ENCODE data around the gene HLCS. TPM values are rescaled to one million over a fixed set of nuclear protein-coding genes. Genes with fewer than 3 reads are reported as not detected.

Gene HLCS
- total RNA-seq, 1 experiment from 2014 or later = 24.4 TPM

DNA sequence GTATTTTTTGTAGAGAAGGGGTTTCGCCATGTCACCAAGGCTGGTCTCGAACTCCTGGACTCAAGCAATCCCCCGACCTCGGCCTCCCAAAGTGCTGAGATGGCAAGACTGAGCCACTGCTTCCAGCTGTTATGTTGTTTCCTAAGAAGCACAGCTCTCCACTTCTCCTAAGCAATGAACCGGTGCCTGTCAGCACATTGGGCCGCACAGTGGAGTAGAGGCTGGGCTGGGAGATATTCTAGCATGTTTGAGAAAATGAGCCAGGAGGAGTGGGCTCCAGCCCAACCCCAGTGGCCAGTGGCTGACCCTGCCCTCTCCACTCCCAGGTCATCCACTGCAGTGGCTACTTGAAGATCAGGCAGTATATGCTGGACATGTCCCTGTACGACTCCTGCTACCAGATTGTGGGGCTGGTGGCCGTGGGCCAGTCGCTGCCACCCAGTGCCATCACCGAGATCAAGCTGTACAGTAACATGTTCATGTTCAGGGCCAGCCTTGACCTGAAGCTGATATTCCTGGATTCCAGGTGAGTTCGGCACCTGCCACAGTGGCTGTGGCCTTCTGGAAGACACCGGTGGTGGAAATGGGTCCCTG, 240.6 kb downstream of the HLCS start:
- no peak for DNase-seq (ENCODE audit: low read depth)

DNA sequence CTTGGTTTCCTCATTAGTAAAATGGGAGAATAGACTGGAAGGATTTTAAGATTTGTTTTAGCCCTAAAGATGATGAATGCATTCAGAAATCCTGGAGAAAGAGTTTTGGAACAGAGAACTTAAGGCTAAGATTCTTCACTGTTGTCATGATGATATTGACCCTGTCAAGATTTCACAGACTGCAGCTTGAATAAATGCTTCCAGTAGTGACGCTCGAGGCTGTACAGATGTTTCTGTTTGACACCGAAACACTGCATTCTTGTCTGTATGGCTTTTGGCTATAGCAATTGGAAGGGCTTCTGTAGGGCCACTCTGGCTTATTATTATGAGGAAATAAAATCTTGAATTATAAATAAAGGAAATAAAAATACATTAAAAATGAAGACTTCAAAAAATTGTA, 241.8 kb downstream of the HLCS start:
- no peak for DNase-seq (ENCODE audit: low read depth)

DNA sequence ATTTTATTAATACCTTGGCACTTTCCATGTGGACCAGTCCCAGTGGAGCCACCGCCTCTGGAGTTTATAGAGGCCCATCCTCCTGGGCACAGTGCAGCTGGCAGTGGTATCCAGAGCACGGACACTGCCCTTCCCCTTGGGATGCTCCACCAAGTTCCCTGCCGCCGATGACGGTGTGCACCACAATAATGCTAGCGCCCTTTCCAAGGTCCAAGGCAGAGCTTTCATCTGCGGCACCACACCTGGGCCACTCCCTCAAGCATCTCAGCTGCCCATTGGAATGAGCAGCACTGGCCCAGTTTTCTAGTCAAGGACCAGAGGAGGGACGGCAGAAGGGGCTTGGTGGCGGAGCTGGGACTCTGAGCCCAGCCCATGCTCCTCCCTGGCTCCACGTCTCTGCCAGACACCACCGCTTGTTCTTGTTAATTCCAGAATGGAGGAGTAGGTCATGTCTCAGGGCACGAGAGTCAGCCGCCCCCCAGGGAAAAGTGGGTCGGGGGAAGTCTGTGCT, 243.0 kb downstream of the HLCS start:
- no peak for DNase-seq (ENCODE audit: low read depth)

DNA sequence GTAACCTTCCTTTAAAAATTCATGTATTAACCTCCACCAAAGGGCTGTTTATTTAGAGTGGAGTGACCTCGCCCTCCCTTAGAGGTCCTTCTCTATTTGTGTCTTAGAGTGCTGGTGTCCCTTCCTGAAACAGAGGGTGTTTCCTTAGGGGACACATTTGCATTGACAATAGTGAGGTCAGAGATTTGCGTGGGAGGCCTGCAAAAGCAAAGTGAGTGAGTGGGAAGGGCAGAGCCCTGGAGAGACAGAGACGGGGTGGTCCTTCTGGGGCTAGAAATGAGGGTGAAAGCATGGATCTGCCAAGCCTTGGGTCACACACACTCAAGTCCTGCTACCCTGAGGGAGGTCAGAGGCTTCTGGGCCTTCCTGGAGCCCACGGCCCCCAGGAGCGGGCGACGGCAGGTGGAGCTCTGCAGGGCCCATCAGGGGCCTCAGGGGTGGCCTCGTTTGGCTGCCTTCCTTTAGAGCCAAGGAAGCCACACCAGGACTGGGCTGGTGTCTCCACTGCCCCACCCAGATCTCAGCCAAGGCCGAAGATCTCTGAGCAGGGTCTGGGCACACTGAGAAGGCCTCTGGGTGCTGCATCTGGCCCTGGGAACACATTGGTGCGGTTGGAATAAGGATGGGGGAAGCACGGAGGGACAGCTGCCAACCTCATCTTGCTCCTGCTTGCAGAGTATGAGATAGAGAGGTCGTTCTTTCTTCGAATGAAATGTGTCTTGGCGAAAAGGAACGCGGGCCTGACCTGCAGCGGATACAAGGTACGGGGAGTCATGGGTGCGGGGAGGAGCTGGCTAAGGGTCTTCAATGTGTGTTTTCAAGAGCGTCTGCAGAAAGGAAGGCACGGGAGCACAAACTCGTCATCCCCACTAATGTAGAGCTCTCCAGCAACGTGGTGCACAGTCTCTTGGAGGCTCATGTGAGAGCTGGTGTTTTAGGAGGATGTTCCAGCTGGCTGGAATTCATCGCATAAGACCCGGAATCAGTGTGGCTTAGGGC, 243.8 kb downstream of the HLCS start:
- no peak for DNase-seq (ENCODE audit: low read depth)

DNA sequence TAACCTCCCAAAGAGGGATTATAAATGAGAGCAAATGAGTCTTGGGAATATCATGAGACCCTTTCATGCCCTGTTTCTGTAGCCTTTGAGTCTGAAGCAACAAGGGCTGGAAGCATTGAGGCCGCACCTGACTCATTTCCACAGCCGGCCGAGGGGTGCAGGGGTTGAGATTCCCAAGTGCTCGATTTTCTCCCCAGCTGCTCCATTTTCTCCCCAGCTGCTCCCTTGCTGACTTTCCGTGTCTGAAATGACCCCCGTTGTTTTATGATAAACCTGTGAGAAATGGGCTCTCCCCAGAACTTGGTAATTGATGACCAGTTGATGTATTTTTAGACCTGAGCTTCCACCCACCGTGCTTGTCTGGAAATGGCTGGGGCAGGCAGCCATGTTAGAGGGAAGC, 244.7 kb downstream of the HLCS start:
- no peak for DNase-seq (ENCODE audit: low read depth)

DNA sequence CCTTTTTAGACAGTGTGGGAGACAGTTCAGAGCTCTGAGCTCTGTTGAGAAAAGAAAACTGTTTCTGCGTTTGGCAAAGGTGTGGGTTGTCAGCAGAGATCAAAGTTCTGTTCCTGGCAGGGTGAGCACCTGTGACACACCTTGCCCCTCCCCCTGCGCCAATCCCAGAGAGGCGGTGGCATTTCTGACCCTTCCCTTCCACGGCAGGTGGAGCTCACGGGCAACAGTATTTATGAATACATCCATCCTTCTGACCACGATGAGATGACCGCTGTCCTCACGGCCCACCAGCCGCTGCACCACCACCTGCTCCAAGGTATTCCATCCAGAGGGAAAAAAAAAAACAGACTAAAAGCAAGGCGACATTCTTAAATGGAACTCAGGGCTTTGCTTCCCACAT, 246.9 kb downstream of the HLCS start:
- DNase-seq (ENCODE audit: low read depth) = no peak

DNA sequence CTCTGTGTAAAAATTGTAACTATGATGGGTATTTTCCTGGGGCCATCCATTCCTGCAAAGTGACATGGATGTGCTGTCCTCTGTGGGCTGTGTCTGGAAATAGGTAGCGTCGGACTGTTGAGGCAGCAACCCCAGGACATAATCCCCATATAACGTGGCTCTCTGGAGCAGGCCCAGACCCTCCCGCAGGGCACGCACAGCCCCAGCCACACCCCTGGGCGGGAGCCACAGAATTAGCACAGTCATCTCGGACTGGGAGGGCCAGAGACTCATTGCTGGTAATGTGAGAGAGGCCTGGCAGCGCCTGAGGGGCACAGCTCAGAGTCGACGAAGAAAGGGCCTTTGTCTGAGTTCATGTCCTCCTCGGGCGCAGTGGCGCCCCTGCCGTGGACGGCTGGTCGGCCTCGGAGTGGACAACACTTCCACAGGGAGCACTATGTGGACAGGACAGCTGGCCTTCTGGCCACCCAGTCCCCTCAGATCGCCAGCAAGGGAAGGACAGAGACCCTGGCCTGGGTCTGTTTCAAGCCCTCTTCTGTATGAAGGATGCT, 247.4 kb downstream of the HLCS start:
- no peak for DNase-seq (ENCODE audit: low read depth)

DNA sequence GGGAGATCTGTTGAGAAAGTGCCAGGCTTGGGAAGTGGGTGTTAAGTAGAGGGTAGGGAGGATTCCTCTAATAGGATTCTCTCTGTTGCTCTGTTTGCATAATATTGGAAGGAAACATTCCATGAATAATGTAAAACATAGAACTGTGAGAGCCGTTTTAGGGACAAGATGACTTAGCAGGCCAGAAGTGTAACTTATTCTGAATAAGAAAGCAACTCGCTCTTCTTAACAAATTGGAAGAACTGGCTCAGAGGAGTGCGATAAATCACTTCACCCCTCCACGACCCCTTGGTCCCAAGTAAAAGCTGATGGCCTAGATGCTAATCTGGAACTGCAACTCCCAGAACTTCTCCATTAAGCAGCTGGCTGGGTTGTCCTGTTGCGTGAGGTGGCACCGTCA, 248.5 kb downstream of the HLCS start:
- DNase-seq (ENCODE audit: low read depth) = no peak

DNA sequence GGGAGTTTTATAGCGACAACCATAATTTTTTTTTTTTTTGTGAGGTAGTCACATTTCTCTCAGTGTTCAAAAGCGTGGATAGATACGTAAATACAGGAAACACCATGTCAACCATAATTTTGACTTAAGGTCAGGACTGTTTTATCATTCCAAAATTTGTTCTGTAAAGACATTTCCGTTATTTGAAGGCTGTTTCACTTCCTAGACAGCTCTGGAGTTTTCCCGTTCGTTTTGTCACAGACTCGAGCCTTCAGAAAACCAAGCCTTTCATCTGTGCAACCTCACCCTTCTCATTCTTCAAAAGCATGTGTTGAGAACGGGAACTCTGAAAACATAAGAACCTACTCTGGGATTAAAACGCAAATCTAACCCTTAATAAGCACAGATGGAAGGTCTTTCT, 249.6 kb downstream of the HLCS start:
- no peak for DNase-seq (ENCODE audit: low read depth)

DNA sequence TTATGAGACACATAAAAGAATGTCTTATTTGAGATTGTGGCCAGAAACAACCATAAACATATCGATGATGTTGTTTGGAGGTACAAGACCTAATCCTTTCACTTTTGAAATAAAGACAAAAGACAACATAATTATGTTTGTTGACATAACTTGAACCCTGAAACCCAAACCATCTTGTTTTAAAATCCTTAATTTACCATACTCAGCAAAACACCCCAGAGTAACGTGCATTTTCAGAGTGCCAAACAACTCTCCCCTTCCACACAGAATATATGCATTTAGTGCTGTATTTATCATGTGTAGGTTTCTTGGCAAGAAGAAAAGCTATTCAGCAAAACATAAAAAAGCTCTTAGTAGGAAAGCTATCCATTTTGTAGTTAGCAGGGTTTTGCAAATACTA, 250.1 kb downstream of the HLCS start:
- DNase-seq (ENCODE audit: low read depth) = no peak

DNA sequence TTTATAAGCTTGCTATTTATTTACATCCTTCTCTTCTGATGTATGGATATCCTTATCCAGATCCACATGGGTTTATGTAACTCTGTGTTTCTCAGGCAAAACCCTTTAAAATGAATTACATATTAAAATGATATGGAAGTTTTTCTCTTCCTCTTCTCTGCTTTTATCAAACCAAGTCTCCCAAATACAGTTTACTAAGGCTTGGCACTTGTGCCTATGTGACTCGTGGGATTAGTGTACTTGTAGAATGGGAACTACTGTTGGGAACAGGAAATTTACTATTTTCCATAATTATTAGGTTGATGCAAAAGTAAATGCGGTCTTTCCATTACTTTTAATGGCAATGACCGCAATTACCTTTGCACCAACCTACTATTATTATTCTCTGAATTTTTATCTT, 252.7 kb downstream of the HLCS start:
- no peak for DNase-seq (ENCODE audit: low read depth)

DNA sequence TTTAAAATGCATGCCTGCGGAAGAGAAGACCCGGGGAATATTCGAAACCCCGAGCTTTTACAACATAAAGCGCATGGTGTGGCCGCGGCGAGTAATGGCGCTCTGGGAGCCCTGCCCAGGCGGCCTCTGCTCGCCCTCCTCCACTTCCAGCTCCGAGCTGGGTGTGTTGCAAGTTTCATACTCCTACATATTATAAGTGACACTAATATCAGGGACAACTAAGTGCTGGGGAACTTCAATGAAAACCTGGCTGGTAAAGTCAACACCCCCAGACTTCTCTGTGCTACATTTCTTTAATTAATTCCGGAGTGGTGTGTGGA, 255.8 kb downstream of the HLCS start:
- no peak for DNase-seq (ENCODE audit: low read depth)

DNA sequence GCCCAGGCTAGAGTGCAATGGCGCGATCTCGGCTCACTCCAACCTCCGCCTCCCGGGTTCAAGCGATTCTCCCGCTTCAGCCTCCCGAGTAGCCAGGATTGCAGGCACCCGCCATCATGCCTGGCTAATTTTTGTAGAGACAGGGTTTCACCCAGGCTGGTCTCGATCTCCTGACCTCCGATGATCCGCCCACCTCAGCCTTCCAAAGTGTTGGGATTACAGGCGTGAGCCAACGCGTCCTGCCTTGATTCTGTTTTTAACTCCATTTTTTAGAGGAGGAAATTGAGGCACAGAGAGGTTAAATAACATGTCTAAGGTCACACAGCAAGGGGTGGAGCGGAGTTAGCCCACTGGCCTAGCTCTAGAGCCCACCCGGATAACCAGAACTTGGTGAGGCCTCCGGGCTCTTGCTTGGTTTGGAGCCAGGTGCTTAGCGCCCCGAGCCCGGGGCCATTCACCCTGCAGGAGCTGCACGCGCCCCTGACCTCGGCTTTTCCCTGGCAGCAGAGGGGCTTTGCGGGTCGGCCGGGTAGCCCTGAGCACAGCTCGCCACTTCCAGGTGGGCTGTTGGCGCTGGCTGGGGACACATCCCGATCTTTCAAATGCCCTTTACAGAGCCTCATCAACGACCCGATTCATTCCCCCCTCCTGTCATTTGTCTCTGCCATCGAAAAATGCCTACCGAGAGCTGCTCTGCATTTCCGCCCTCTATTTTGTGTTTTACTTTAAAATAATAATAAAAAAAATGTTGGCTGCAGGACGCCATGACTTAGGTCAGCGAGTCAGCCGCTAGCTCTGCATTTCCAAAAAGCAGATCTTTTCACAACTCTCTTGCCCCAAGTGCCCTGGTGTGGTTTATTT, 256.4 kb downstream of the HLCS start:
- no peak for DNase-seq (ENCODE audit: low read depth)

DNA sequence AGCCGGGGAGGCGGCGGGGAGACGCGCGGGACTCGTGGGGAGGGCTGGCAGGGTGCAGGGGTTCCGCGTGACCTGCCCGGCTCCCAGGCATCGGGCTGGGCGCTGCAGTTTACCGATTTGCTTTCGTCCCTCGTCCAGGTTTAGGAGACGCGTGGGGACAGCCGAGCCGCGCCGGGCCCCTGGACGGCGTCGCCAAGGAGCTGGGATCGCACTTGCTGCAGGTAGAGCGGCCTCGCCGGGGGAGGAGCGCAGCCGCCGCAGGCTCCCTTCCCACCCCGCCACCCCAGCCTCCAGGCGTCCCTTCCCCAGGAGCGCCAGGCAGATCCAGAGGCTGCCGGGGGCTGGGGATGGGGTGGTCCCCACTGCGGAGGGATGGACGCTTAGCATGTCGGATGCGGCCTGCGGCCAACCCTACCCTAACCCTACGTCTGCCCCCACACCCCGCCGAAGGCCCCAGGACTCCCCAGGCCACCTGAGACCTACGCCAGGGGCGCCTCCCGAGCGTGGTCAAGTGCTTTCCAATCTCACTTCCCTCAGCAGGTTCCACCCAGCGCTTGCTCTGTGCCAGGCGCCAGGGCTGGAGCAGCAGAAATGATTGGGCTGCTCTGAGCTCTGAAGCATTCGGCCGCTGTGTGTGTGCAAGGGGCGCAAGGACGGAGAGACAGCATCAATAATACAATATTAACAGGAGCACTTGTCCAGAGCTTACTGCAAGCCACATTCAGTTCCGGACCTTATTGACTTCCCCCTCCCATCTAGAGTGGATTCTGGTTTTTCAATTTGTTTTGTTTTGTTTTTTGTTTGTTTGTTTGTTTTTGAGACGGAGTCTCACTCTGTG, 257.2 kb downstream of the HLCS start:
- DNase-seq (ENCODE audit: low read depth) = no peak

DNA sequence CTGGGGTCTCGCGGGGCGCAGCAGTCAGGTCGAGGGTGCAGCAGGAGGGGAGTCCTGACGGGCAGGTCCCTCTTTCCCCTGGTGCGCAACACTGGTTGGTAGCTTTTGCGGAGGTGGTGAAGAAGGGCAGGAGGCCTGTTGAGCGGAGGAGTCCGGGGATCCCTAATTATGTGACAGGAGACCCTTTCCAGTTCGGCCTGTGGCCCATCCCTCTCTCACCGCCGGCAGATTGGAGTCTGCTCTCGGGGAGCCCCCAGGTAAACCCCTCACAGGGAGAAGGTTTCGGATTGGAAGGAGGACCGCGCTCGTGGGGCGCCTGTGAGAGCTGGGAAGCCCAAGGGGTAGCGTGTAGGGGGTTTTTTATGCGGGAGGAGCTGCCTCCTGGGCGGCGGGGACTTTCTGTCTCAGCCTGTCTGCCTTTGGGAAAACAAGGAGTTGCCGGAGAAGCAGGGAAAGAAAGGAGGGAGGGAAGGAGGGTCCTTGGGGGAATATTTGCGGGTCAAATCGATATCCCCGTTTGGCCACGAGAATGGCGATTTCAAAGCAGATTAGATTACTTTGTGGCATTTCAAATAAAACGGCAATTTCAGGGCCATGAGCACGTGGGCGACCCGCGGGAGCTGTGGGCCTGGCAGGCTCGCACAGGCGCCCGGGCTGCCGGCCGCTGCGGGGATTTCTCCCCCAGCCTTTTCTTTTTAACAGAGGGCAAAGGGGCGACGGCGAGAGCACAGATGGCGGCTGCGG, 258.0 kb downstream of the HLCS start:
- DNase-seq (ENCODE audit: low read depth) = no peak

DNA sequence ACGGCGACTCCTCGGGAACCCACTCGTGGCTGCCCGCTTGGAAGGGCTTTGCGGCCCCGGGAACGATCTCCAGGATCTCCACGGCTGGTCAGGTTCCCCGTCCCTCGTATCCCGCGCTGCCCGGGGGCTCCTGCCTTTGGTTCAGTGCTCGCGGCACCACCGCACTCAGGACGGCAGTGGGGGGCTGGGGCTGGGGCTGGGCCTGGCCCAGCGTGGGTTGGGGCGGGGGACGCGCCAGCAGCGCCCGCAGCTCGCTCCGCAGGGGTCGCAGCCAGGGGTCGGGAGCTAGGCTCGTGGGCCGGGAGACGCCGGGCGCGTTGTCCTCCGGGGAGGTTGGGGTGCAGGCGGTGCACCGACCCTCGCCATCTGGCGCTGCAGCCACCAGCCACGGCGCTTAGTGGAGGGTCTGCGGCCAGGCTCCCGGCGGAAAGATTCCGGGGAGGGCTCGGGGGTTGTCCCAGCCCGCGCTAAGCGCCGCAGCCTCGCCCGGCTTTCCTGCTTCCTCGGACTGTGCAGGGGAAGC, 258.6 kb downstream of the HLCS start:
- no peak for DNase-seq (ENCODE audit: low read depth)

DNA sequence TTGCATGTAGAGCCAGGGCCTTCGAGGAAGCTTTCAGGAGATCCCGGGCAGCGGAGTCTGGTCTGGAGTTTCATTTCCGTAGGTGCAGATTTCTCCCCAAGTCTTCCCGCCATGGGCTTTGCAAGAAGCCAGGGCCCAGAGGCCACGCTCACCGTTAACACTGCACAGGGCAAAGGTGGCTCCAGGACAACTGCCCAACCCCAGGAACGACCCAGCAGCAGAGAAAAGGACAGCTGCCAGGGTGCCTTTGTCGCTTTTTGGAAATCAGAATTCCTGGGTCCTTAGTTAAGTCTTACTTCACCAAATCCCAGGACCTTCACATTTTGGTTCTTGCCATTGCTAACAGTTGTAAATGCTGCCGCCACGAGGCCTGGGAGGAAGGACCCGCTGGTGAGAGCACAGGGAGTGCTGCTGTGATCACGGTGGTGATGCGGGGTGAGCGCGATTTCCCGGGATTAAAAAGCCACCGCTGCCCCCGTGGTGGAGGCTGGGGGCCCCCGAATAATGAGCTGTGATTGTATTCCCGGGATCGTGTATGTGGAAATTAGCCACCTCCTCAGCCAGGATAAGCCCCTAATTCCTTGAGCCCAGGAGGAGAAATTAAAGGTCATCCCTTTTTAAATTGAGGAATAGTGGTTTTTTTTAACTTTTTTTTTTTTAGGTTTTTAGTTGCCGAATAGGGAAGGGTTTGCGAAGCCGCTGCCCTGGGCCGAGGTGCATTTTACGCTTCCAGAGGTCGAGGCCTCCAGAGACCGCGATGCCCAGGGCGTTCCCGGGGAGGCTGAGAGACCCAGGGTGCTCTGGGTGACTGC, 259.3 kb downstream of the HLCS start:
- no peak for DNase-seq (ENCODE audit: low read depth)

DNA sequence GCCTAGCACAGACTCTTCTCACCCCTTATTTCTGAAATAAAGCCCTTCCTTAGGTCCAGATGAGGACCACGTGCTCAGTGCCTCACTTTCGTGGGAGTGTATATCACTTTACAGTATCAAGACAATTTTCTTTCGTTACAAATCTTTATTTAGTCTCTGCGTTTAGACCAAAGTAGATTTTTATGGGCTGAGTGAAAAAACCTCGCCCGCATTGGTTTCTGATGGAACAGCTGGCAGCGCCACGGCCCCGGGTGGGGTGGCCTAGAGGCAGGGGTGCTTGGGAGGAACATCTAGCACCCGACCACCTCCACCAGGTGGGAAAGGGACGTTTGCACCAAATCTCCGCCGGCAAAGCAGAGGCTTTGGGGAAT, 260.0 kb downstream of the HLCS start:
- DNase-seq (ENCODE audit: low read depth) = no peak
